GM21360 (cell line): ENCODE results near the gene PAPOLA.

Experiments used
- ATAC-seq: cut with Tn5 transposase; IDR thresholded peaks from one replicate; pipeline ENCODE4 v1.9.1; 2021; ENCODE audit warnings: mild to moderate bottlenecking, moderate library complexity; ENCODE audit not compliant: unreplicated experiment

PAPOLA gene

GRCh38 chr14:96584907-96585671, 82.9 kb downstream of the PAPOLA start:
- no peak for ATAC-seq

DNA sequence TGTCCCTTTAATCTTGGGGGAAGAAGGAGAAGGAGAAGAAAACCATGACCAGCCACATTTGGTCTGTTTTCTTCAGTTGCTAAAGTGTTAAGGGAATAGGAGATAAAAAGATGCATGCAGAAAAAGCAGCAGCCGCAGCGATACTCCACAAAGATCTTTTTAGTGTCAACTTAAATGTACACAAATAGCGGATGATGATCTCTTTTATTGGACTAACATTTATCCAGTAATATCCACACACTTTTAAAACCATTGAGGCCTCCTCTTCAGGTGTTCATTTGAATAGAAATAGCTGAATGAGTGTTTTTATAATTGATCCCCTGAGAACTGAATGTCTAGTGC, 83.5 kb downstream of the PAPOLA start:
- no peak for ATAC-seq

DNA sequence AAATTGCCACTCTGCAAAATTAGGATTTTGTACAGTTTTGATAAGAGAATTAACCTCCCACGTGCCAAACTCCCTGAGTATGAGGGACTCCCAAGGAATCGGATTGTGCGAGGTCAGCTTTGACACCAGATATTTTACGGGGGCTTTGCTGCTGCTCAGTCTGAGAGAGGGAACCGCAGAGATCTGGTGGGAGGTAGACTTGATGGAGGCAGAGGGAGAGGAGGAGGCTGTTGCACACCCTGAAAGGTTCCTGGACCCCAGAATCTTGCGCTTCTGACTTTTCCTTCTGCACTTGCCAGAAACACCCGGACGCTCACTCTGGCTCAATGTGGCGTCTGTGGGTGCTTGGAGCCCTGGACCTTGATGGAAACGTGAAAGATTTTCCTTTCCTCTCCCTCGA, 83.9 kb downstream of the PAPOLA start:
- no peak for ATAC-seq

GRCh38 chr14:96586921-96587822, 85.0 kb downstream of the PAPOLA start:
- ATAC-seq: no peak

DNA sequence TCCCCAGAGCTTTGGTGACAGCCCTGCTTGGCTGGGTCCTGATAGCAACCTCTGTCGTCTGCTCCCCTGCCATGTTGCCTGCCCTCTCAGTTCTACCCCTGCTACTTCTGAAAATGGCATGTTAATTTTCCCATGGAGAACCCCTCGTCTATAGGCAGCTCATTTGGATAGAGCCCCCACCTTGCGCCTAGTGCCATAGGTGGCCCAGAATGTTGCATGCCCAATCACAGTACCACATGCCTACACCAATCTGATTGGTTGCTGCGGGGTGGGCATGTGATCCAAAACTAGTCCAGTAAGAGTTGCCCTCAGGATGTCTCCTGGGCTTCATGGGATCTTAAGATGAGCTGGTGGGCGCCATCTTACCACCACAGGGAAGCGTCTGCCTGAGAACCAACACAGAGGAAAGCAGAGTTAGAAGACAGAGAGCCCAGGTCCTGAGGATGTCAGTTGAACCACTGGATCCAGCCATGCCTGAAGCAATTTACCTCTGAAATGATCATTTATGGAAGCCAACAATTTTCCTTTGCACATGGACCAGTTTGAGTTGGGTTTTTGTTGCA, 85.7 kb downstream of the PAPOLA start:
- ATAC-seq: no peak

GRCh38 chr14:96588410-96589257, 86.5 kb downstream of the PAPOLA start:
- ATAC-seq: no peak

- no peak for ATAC-seq
Observed at GRCh38 chr14:96589577-96589976, 87.4 kb downstream of the PAPOLA start.

DNA sequence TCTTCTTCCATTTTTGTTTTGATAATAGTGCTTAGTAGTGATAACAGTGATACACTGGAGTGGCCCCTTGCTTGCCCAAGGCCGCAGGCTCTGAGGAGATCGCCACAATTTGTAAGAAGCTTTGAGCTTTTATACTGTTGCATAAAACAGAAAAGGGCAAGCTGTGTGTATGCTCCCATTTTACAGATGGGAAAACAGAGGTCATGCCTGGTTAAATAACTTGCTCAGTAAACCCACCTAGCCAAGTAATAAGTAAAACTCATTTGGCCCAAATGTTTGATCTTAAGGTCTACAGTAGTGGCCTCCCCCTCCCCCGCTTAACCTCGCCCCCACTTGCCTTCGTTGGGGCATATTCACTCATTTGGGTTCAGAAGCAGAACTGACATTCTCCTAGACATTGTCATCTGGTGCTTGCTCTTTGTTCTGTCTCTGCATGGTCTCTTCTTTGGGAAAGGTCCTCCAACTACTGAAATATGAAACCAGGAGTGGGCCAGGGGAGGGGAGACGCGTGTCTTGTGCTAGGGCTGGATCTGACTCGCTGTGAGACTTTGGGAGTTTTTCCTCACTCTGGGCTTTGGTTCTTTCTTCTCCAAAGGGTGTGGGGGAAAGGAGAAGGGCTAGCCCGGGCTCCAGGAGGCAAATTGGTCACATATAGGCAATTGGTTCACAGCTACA, 88.1 kb downstream of the PAPOLA start:
- no peak for ATAC-seq

DNA sequence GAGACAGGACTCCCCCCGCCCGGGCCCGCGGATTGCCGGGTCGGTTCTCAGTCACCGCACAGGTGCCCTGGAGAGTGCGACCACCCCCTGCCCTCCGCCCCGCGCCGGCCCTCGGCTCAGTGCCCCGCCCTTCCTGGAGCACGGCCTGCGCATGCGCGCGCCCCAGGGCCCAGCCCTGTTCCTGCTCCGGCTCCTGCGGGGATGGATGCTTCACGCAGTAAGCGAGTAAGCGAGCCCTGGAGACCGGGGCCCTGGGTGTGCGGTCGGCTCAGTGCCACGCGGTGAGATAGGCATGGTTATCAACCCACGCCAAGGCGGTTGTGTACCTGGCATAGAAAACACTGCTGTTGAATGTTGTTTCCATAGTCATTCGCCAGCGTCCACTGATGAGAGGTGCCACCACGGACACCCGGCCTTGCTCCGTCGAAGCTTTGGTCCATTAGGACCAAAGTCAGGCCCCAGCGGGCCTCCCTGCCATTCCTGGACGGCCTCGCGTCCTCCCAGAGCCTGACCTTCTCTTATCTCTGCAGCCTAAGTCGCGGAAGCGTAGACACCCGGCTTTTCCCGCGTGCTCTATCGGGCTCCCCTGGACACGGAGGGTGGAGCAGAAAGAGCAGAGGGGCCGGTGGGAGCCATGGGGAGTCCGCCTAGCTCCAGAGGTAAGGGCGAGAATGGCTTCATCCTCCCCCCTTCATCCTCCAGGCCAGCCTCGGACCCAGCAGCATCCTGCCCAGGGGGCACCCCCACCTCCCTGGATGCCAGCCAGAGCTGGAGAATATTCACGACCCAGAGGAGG, 90.6 kb downstream of the PAPOLA start:
- peak; percentile 90 for ATAC-seq

DNA sequence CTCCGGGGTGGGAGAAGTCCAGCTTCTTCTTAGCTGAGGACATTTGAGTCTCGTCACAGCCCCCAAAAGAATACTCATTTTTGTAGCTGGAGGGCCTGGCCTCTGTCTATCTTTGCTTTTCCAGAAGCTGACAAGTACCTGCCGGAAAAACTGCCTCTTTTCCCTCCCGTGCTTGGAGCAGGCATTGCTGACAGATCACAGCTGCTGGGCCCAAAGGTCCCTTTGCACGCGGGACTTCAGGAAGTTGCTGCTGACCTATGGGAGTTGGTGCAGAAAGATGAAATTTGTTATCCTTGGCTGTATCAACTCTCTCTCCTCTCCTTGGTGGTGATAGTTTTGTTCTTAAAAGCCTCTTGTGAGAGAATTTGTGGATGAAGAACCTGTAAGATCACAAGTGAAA, 92.8 kb downstream of the PAPOLA start:
- ATAC-seq: no peak

DNA sequence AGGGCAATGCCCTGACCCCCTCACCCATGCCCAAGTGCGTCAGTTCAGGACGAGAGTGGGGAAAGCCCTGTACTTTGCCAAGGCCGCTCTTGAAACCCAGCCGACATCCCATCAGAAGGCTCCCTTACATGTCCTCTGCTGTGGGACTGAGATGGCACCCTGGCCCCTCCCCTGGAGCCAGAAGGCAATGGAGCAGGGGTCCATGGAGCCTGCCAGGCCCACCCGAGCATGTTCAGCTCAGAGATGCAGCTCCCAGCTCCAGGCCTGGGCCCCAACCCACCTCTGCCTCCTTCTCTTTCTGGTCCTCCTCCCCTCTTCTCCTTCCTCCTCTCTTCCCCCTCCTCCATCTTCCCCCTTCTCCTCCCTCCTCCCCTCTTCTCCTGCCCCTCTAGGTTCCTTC, 95.5 kb downstream of the PAPOLA start:
- ATAC-seq: no peak

DNA sequence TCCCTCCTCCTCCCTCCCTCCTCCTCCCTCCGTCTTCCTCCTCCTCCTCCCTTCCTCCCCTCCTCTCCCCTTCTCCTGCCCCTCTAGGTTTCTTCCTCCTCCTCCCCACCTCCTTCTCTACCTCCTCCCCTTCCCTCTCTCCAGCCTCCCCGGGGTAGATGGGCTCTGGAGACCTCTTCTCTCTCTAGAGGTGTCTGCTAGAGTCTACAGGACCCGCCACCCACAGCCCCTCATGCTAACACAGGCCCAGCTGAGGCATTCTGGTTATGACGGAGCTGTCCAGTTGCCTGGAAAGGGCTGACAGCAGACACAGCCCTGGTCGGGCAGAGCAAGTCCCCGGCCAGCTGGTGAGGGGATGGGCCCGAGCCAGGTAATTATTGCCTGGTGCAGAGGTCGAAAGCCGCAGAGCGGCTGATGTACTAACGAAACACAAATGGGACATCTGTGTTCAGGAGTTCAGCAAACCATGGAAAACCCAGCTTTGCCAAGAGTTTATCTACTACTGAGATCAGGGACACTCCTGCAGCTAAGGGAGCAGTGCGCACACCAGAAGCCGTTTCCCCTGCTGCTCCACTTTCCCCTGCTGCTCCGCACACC, 96.2 kb downstream of the PAPOLA start:
- ATAC-seq: no peak

- no peak for ATAC-seq
Observed at GRCh38 chr14:96599076-96599475, 96.9 kb downstream of the PAPOLA start.

DNA sequence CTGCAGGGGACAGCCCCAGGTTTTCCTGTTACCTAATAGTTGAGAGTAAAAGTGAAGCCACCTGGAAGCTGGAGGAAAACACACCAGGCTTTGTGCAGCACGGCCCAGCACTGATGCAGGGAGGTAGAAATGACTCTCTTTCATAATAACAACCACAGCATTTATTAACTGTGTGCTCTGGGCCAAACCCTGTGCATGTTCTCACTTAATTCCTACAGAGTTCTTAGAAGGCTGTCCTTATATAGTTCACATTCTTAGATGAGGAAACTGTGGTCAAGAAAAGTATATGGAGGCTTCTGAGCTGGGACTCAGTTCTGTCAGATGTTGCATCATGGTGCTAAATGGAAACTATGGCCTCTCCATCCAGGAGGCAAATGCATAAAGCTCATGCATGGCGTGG, 100.0 kb downstream of the PAPOLA start:
- ATAC-seq: no peak

DNA sequence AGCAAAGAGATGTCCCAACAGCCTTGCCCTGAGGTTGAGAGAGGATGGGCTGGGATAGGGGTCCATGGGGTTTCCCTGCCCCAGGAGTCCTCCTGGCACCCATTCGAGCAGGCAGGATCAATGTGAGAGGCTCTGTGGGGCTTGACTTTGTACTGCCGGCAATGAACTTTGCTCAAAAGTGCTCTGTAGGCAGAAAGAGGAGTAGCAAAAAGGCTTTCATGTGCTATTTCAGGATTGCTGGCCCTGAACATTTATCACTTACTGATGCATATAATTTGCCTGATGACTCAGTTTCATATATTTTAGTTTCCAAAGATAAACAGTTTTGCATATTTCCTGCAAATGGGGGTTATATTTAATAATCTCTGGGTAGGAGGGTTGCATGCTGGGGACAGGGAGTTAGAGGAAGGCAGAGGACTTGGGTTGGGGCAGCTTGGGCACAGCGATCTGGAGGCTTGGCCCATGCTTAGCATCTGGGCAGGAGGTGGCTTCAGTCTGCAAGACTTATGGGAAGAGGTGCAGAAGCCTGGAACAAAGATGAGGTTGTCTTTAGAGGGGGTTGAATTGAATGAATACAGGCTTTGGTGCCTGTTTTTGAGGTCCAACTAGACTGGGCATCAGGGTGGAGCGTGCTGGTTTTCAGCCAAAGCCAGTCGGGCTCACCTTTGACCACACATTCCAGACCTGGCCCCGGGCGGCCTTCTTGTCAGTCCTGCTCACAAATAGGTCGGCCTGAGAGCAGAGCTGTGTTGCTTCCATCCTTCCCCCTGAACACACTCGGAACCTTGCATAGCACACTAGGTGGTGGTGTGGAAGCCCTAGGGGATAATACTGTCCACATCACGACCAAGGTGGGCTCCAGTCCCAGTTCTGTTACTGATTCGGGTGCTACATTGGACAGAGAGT, 101.4 kb downstream of the PAPOLA start:
- no peak for ATAC-seq

GRCh38 chr14:96614481-96614881, 112.3 kb downstream of the PAPOLA start:
- no peak for ATAC-seq

GRCh38 chr14:96616161-96616721, 114.1 kb downstream of the PAPOLA start:
- ATAC-seq: no peak
